Mesothelial cell of epicardium (in vitro differentiated cells): ENCODE results near the gene TIMM22. TPM values are rescaled to one million over a fixed set of nuclear protein-coding genes. Genes with fewer than 3 reads are reported as not detected.

Source experiments
- DNase-seq, 2 experiments: peaks; one replicate each; pipeline ENCODE4 v3.0.0; 2021; ENCODE audit warnings: low spot score in 2 of 2; ENCODE audit not compliant: unreplicated experiment in 2 of 2
- H3K27ac Mint-ChIP-seq: 2 replicates; pipeline ENCODE4 v1.8.0; 2021; ENCODE audit warnings: mixed read lengths
- H3K27me3 Mint-ChIP-seq: 2 replicates; pipeline ENCODE4 v1.8.0; 2021; ENCODE audit warnings: low read depth, mixed read lengths
- H3K36me3 Mint-ChIP-seq: 2 replicates; pipeline ENCODE4 v1.8.0; 2021; ENCODE audit warnings: mixed read lengths
- H3K4me1 Mint-ChIP-seq: 2 replicates; pipeline ENCODE4 v1.8.0; 2021; ENCODE audit warnings: mixed read lengths
- H3K4me3 Mint-ChIP-seq: 2 replicates; pipeline ENCODE4 v1.8.0; 2021; ENCODE audit warnings: mild to moderate bottlenecking, moderate library complexity, mixed read lengths
- H3K9me3 Mint-ChIP-seq: 2 replicates; pipeline ENCODE4 v1.8.0; 2021; ENCODE audit warnings: mixed read lengths
- total RNA-seq: library from RNA; stranded (reverse); gene quantifications from 3 replicates; pipeline ENCODE4 v1.2.1, GENCODE V29; 2021
- TF ChIP-seq, protein P1 (sequence below): fragments of 200-600 bp; sonication (generic); IDR thresholded peaks from one replicate; pipeline ENCODE4 v1.5.0; 2021; ENCODE audit warnings: antibody characterized with exemption; ENCODE audit not compliant: unreplicated experiment

Gene TIMM22
- total RNA-seq, 1 donor from 2014 or later: 15.5 TPM

DNA sequence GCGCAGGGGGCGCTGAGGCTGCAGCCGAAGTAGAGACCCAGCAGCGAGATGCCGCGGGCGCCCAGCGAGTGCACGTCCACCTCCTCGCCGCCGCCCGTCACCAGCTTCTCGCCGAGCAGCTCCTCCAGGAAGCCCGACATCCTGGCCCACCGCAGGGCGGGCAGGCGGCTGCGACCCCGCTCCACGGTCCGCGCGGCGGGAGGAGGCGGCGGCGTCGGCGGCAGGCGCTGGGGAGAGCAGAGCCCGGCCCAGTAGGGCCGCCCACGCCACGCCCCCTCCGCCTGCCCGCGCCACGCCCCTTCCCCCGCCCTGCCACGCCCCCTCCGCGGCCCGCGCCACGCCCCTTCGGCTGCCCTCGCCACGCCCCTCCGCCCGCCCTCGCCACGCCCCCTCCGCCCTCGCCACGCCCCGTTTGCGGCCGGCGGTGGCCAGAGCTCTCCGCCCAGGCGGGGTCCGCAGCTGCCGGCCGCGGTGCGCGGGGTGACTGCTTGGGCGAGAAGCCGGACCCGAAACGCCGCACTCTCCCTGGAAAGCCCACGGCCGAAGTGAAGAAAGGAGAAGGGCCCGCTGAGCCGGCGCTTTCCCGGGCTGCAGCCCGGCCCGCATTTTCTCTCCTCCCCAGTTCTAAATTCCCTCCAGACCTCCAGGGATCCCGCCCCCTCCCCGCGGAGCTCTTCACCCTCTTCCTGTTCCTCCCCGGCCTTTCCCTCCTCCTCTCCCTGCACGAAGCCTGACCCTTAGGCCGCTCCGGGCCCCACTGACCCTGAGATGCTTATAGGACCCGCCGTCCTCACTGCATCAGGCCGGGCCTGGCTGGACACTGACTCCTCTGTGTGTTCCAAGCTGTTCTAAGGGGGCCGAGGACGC, 17.2 kb upstream of the TIMM22 start, which contains the start of gene NXN:
Gene NXN (minus strand): TSS at position 238 of the 867 bp plus-strand sequence.
- Mint-ChIP-seq H3K36me3 (no peaks in the 10 kb centered on the region), H3K4me1 (peaks cover 37% of the 10 kb centered on the region), H3K27me3 (no peaks in the 10 kb centered on the region), H3K9me3 (no peaks in the 10 kb centered on the region), H3K27ac (peak within 1 kb of the TSS; percentile 92), H3K4me3 (peak within 1 kb of the TSS; percentile 90)
- DNase-seq: peak; percentile 92 to 95
- TF ChIP-seq, protein P1, sequence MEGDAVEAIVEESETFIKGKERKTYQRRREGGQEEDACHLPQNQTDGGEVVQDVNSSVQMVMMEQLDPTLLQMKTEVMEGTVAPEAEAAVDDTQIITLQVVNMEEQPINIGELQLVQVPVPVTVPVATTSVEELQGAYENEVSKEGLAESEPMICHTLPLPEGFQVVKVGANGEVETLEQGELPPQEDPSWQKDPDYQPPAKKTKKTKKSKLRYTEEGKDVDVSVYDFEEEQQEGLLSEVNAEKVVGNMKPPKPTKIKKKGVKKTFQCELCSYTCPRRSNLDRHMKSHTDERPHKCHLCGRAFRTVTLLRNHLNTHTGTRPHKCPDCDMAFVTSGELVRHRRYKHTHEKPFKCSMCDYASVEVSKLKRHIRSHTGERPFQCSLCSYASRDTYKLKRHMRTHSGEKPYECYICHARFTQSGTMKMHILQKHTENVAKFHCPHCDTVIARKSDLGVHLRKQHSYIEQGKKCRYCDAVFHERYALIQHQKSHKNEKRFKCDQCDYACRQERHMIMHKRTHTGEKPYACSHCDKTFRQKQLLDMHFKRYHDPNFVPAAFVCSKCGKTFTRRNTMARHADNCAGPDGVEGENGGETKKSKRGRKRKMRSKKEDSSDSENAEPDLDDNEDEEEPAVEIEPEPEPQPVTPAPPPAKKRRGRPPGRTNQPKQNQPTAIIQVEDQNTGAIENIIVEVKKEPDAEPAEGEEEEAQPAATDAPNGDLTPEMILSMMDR: no peak

DNA sequence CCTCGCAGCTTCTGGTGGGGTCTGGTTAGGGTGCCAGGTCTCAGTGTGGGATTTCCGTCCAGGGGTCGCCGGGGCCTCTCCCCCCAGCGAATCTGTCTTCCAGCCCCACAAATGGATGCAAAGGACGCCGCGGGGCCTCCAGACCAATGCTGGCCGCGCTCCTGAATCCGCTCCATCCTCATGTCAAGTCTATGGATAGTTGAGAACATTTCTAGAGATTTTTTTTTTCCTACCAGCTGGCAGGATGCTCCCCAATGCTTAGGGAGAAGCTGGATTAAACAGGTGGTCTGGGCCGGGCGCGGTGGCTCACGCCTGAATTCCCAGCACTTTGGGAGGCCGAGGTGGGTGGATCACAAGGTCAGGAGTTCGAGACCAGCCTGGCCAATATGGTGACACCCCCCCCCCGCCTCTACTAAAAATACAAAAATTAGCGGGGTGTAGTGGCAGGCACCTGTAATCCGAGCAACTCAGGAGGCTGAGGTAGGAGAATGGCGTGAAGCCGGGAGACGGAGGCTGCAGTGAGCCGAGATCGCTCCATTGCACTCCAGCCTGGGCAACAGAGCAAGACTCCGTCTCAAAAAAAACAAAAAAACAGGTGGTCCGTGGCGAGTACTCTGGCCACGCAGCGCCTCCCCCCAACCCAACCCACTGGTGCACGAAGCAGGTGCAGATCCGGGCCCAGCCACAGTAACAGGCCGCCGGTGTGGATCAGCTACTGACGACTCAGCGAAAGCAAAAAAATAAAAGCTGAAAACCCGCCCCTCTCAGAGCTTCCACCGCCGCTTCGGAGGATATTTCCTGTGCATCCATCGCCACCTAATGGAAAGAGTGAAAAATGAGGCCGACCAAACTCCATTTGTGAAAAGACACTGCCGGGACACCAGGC, 16.3 kb upstream of the TIMM22 start:
- no peaks in the 10 kb centered on the region for H3K9me3 Mint-ChIP-seq

DNA sequence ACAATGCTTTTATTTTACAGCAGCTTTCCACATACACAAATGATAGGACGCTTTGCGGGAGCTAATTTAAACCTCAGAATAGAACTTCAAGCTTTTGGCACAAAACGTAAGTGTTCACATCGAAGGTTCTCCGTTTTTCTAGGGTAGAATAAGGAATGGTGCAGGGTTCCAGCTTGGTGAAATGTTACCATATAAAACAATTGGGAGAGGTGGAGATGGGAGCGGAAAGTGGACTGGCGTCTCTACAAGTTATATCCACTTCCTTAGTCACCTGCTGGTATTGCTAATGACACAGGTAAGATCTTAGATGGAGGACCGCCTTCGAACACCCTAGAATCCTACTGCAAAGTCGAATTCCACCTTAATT, 15.7 kb upstream of the TIMM22 start:
- DNase-seq: no peak
- no peaks in the 10 kb centered on the region for H3K27me3 Mint-ChIP-seq
- H3K27ac Mint-ChIP-seq: no peak overlapping the region
- TF ChIP-seq, protein P1: peak; percentile 8
- no peaks in the 10 kb centered on the region for H3K36me3 Mint-ChIP-seq
- H3K4me1 Mint-ChIP-seq: peaks cover 24% of the 10 kb centered on the region
- H3K9me3 Mint-ChIP-seq: no peaks in the 10 kb centered on the region
- peak overlapping the region; percentile 85 for H3K4me3 Mint-ChIP-seq

More for the DNA sequence above, 16.3 kb upstream of the TIMM22 start:
- TF ChIP-seq, protein P1: peak; percentile 67
- Mint-ChIP-seq H3K4me1 (peaks cover 30% of the 10 kb centered on the region), H3K36me3 (no peaks in the 10 kb centered on the region), H3K4me3 (peak overlapping the region; percentile 85), H3K27me3 (no peaks in the 10 kb centered on the region), H3K27ac (peak overlapping the region; percentile 74)
- DNase-seq: peak; percentile 57 to 74

DNA sequence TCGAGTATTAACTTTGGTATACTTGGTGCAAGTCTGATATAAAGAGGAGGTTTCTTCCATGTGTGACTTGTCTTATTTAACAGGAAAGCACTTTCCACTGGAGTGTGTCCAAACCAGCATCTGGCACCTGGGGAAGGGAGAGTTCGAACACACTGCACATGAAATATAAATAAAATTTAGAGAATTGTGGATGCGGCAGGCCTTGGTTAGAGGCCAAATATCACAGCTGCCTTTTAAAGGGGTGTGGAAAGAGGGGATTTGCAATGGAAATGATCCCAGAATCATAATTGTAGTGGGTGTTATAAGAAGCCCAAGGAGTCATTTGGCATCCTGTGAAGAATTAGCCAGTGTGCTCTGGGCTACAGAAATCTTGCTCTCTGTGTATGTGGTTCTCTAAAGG, 13.0 kb upstream of the TIMM22 start:
- H3K36me3 Mint-ChIP-seq: no peaks in the 10 kb centered on the region
- H3K27me3 Mint-ChIP-seq: no peaks in the 10 kb centered on the region
- H3K27ac Mint-ChIP-seq: no peak overlapping the region
- TF ChIP-seq, protein P1: no peak
- no peak for DNase-seq
- no peaks in the 10 kb centered on the region for H3K9me3 Mint-ChIP-seq
- peaks cover 5% of the 10 kb centered on the region for H3K4me1 Mint-ChIP-seq
- H3K4me3 Mint-ChIP-seq: no peak overlapping the region

DNA sequence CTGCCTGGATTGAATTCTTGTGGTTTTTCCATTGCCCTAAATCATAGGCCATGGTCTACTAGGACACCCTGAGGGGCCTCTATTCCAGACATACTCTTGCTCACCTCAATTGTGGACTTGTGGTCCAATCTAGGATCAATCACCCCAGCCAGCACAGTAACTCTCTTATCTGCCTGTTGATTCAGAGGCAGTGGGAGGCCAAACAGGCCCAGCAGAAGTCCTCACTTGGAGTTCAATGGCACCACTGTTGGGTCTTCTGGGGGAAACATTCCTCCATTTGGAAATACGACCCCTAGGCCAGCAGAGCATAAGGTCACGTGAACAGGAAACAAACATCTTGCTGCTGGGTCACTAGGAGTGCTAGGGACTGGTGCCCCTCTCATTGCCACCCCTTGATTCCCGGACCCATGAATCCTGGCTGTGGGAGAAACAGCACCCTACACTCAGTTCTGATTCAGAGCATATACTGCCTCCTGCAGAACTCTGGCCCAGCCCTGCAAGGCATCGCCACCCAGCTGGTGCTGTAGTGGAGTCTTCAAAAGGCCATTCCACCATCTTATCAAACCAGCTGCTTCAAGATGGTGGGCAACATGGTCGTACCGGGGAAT, 10.5 kb upstream of the TIMM22 start:
- no peaks in the 10 kb centered on the region for H3K27me3 Mint-ChIP-seq
- H3K9me3 Mint-ChIP-seq: no peaks in the 10 kb centered on the region
- DNase-seq: no peak
- H3K27ac Mint-ChIP-seq: no peak overlapping the region
- H3K4me1 Mint-ChIP-seq: no peaks in the 10 kb centered on the region
- TF ChIP-seq, protein P1: no peak
- no peaks in the 10 kb centered on the region for H3K36me3 Mint-ChIP-seq
- H3K4me3 Mint-ChIP-seq: no peak overlapping the region
